ENCODE measurements around the gene GPC3.

- TF ChIP-seq CTCF (IDR thresholded peaks at IDR 0.05) (no peak), EZH2phosphoT487 (IDR thresholded peaks at IDR 0.05) (no peak), EZH2 (IDR thresholded peaks at IDR 0.05) (no peak)
Observed at GRCh38 chrX:133938530-133938929, 46.9 kb downstream of the GPC3 start.
